Heart left ventricle (tissue), 16 donors: Measurements from ENCODE around the gene OR4D2. TPM values are rescaled to one million over a fixed set of nuclear protein-coding genes. Genes with fewer than 3 reads are reported as not detected.
A peak's percentile ranks its signal among the peaks of the same experiment; 100 is the strongest.

Experiments
- ATAC-seq, 4 donors: fragments of 200-7000 bp; cut with Tn5 transposase; one replicate each; pipeline ENCODE4 v1.9.1; 2020 to 2022; ENCODE audit warnings: moderate library complexity in 4 of 4, mild to moderate bottlenecking in 3 of 4, moderate number of reproducible peaks in 1 of 4
- DNase-seq, 5 donors: peaks; one replicate each; pipeline ENCODE4 v3.0.0-alpha.2; 2020
- H3K27ac ChIP-seq, 12 donors: fragments of 200-600 bp; sonication (generic) in 4 of 12; one replicate each; pipeline versions ENCODE4 v1.5.0 to v1.8.0; 2016 to 2022; ENCODE audit warnings: mild to moderate bottlenecking in 2 of 12
- H3K27me3 ChIP-seq, 9 donors: fragments of 200-600 bp; sonication (generic) in 2 of 9; one replicate each; pipeline versions ENCODE4 v1.5.1 to v1.8.0; 2016 to 2022; ENCODE audit warnings: mild to moderate bottlenecking in 3 of 9
- H3K36me3 ChIP-seq, 9 donors: fragments of 200-600 bp; sonication (generic) in 2 of 9; one replicate each; pipeline versions ENCODE4 v1.5.0 to v1.8.0; 2018 to 2022; ENCODE audit warnings: mild to moderate bottlenecking in 2 of 9
- H3K4me1 ChIP-seq, 12 donors: fragments of 200-600 bp; sonication (generic) in 4 of 12; one replicate each; pipeline versions ENCODE4 v1.5.0 to v1.8.0; 2016 to 2022; ENCODE audit warnings: mild to moderate bottlenecking in 3 of 12
- H3K4me3 ChIP-seq, 12 donors: fragments of 200-600 bp; sonication (generic) in 4 of 12; one replicate each; pipeline versions ENCODE4 v1.5.0 to v1.8.0; 2017 to 2022; ENCODE audit warnings: mild to moderate bottlenecking in 9 of 12, moderate library complexity in 4 of 12
- H3K9me3 ChIP-seq, 12 donors: fragments of 200-600 bp; sonication (generic) in 4 of 12; one replicate each; pipeline versions ENCODE4 v1.5.0 to v1.8.0; 2016 to 2022; ENCODE audit warnings: mild to moderate bottlenecking in 1 of 12
- CTCF ChIP-seq, 12 donors: fragments of 200-600 bp; sonication (generic) in 4 of 12; IDR thresholded peaks; one replicate each; pipeline versions ENCODE4 v1.5.0 to v1.8.0; 2018 to 2022; ENCODE audit warnings: antibody characterized with exemption in 12 of 12, mild to moderate bottlenecking in 5 of 12
- POLR2A ChIP-seq, 2 donors: fragments of 450-650 bp; IDR thresholded peaks; one replicate each; pipeline ENCODE4 v1.6.1; 2017; ENCODE audit warnings: antibody characterized with exemption in 2 of 2, mild to moderate bottlenecking in 2 of 2, moderate library complexity in 2 of 2
- WGBS, 4 donors: extraction: QIAGEN DNeasy Blood & Tissue Kit in 2 of 4; methylation state at CpG; one replicate each; pipeline versions ENCODE4 v1.1.5 to v1.1.7; 2013 to 2018; 5-methylcytosine and 5-hydroxymethylcytosine counted together
- intact Hi-C, 10 donors: fragments of 100-400 bp; cut with DNase I; formaldehyde crosslinking; loops; one replicate each; pipeline versions ENCODE4 v1.11.1 to v1.14.2; 2022
- polyA plus RNA-seq, 2 donors: library from polyadenylated mRNA; stranded (reverse); fragments of 200-250 nt; gene quantifications; one replicate each; pipeline ENCODE4 v1.2.3, GENCODE V29; 2013
- total RNA-seq, 9 donors: library from RNA; depleted of rRNA in 2 of 9; stranded (reverse); fragments of >200 nt in 2 of 9; fragmentation: NEBNext Ultra II Directional in 3 of 9; extraction: Animal tissue kit (Norgen Biotek cat#: 25700) in 3 of 9; gene quantifications; one replicate each; pipeline versions ENCODE4 v1.1.0 to v1.2.4, GENCODE V29; 2016 to 2023
- donor health status: ischemic (EF 13 %, LVEDD 7.1; RV severe dilation, severe dysfunction).
- donor health status: healthy with polysubstance abuse.
- donor health status: DM: no; HTN: yes; CAD: no.
- donor health status: DM: no; HTN: no; CAD: no.
- donor health status: ischemic (EF 25% LVEDD 6.9; RV normal size, moderate dysfunction).
- donor health status: ischemic (EF 25% LVEDD 5.7; RV mildly dilated, moderate dysfunction).
- donor health status: healthy.
- donor health status: DM: yes; HTN: yes; CAD: no.
- donor health status: ischemic (EF 35%, LVEDD 5.7; RV mildly dilated, moderate dysfunction).
- donor health status: nonischemic (EF 11% LVEDD 7.7; RV severe dilation, severe dysfunction).
- donor health status: DM: yes; HTN: yes; CAD: no.
- donor health status: PGD.
- donor health status: ischemic (EF 29% LVEDD 5.4; RV normal size, mild dysfunction).
- donor health status: nonischemic (EF 23%, LVEDD 6.1; RV moderate dilation, normal function).

The OR4D2 gene
- total and polyA plus RNA-seq, 11 donors = not detected

- Histone ChIP-seq H3K4me3 (peak within 1 kb of the TSS; percentile 54 to 93 (median 78)), H3K36me3 (peaks cover 0 to 29% (median 19%) of the 10 kb centered on the region in 9 donors), H3K9me3 (no peaks in the 10 kb centered on the region), H3K27me3 (peaks cover 0 to 11% (median 0%) of the 10 kb centered on the region in 9 donors), H3K4me1 (peaks cover 0 to 14% (median 6%) of the 10 kb centered on the region in 12 donors), H3K27ac (peak within 1 kb of the TSS in 11 of 12 donors; percentile 61 to 84 (median 76))
- ATAC-seq = peak; percentile 98 to 100 (median 100)
- peak; percentile 93 to 98 (median 95) for DNase-seq
- intact Hi-C loops = loop anchor here in 1 of 10 donors (2.0 kb wide), 1 partner anchor 326 kb away; no protein-coding TSS in a partner anchor
- 2 to 6% (median 3%) methylated on average over 40 to 56 of the region's 56 CpGs for WGBS, 4 donors
- TF ChIP-seq POLR2A (IDR thresholded peaks at IDR 0.05) = peak in 1 of 2 donors; percentile 79
- peak; percentile 36 to 88 (median 70) for TF ChIP-seq CTCF (IDR thresholded peaks at IDR 0.05)
Measured at GRCh38 chr17:58219007-58219788, 52.4 kb downstream of the OR4D2 start, which contains the start of gene MKS1. TSS of gene MKS1 (minus strand) at chr17:58219255. CDS start at chr17:58219230, 25 bp downstream.

GRCh38 chr17:58219789-58220183 lies 53.0 kb downstream of the OR4D2 start:
- DNase-seq (no peak), ATAC-seq (no peak)
- peaks cover 0 to 14% (median 6%) of the 10 kb centered on the region in 12 donors for H3K4me1 ChIP-seq
- peak overlapping the region in 10 of 12 donors; percentile 54 to 93 (median 79) for H3K4me3 ChIP-seq
- intact Hi-C loops = loop anchor here in 1 of 10 donors (2.0 kb wide), 1 partner anchor 327 kb away; no protein-coding TSS in a partner anchor
- H3K9me3 ChIP-seq = no peaks in the 10 kb centered on the region
- peaks cover 0 to 11% (median 0%) of the 10 kb centered on the region in 9 donors for H3K27me3 ChIP-seq
- 50 to 70% (median 53%) methylated on average over 7 of the region's 7 CpGs for WGBS, 4 donors
- H3K36me3 ChIP-seq = peaks cover 0 to 23% (median 13%) of the 10 kb centered on the region in 9 donors
- H3K27ac ChIP-seq = peak overlapping the region in 7 of 12 donors; percentile 63 to 84 (median 76)
- no peak for TF ChIP-seq POLR2A (IDR thresholded peaks at IDR 0.05)

Other genes with a start within 250 kb of the OR4D2 start
- gene CUEDC1, start 211.6 kb upstream of the OR4D2 start, total RNA-seq = 10 to 100 TPM; 37.6 to 68.5 (median 42.8) TPM
- 10 to 100 TPM; 29.6 to 39.9 TPM for gene CUEDC1, start 211.6 kb upstream of the OR4D2 start, polyA plus RNA-seq
- gene VEZF1, start 178.7 kb upstream of the OR4D2 start, total RNA-seq = 10 to 100 TPM; 58.9 to 85.6 (median 62.6) TPM
- gene VEZF1, start 178.7 kb upstream of the OR4D2 start, polyA plus RNA-seq = 10 to 100 TPM; 18.2 to 46.4 TPM
- gene SRSF1, start 159.7 kb upstream of the OR4D2 start, total RNA-seq = 100 to 1,000 TPM in 4 of 9 donors, 10 to 100 TPM in 5; 80.8 to 114 (median 99.7) TPM
- gene SRSF1, start 159.7 kb upstream of the OR4D2 start, polyA plus RNA-seq = 100 to 1,000 TPM in 1 of 2 donors, 10 to 100 TPM in 1; 48.2 to 129 TPM
- 100 to 1,000 TPM in 1 of 9 donors, 10 to 100 TPM in 8; 41.4 to 102 (median 74.0) TPM for gene DYNLL2, start 83.6 kb upstream of the OR4D2 start, total RNA-seq
- gene DYNLL2, start 83.6 kb upstream of the OR4D2 start, polyA plus RNA-seq = 10 to 100 TPM; 70.8 to 89.4 TPM
- gene OR4D1, start 18.6 kb upstream of the OR4D2 start, total RNA-seq = not detected
- gene OR4D1, start 18.6 kb upstream of the OR4D2 start, polyA plus RNA-seq = not detected
- not detected for gene EPX, start 25.7 kb downstream of the OR4D2 start, total RNA-seq
- not detected for gene EPX, start 25.7 kb downstream of the OR4D2 start, polyA plus RNA-seq
- 10 to 100 TPM in 3 of 9 donors, 1 to 10 TPM in 6; 3.3 to 15.1 (median 8.6) TPM for gene MKS1, start 52.3 kb downstream of the OR4D2 start, total RNA-seq
- gene MKS1, start 52.3 kb downstream of the OR4D2 start, polyA plus RNA-seq = 1 to 10 TPM; 6.1 to 6.3 TPM
- gene LPO, start 71.6 kb downstream of the OR4D2 start, total RNA-seq = not detected
- not detected for gene LPO, start 71.6 kb downstream of the OR4D2 start, polyA plus RNA-seq
- 1 to 10 TPM in 1 of 9 donors, under 1 TPM in 5, not detected in 3; 0.12 to 2.8 (median 0.35) TPM for gene MPO, start 114.0 kb downstream of the OR4D2 start, total RNA-seq
- under 1 TPM in 1 of 2 donors, not detected in 1; 0.11 TPM for gene MPO, start 114.0 kb downstream of the OR4D2 start, polyA plus RNA-seq
- 10 to 100 TPM in 6 of 9 donors, 1 to 10 TPM in 3; 5.1 to 23.1 (median 13.3) TPM for gene TSPOAP1, start 161.8 kb downstream of the OR4D2 start, total RNA-seq
- gene TSPOAP1, start 161.8 kb downstream of the OR4D2 start, polyA plus RNA-seq = 10 to 100 TPM in 1 of 2 donors, 1 to 10 TPM in 1; 1.6 to 19.0 TPM
- gene SUPT4H1, start 185.2 kb downstream of the OR4D2 start, total RNA-seq = 10 to 100 TPM; 44.1 to 69.9 (median 58.0) TPM
- 10 to 100 TPM; 53.9 to 92.7 TPM for gene SUPT4H1, start 185.2 kb downstream of the OR4D2 start, polyA plus RNA-seq